ENCODE results near the gene IFNA5. TPM values are rescaled to one million over a fixed set of nuclear protein-coding genes. Genes with fewer than 3 reads are reported as not detected.

Gene IFNA5
- total RNA-seq, 2 donors from 2014 or later: not detected

DNA sequence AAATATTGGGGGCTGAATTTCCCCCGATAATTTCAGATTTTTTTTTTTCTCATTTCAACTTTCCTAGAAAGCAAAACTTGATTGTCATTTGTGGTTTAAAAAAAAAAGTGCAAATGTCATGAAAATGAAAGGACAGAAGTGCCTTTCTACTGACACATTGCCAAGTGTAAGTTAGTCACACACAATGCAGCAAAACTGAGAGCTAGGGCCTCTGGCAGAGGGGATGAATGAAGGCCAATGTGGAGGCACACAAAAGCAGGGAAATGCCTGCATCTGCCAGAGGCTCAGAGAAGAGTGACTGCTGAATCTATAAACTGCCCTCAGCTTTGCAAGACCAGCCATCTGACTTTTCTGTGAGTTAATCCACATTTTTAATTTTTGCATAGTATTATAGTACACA lies 6.8 kb upstream of the IFNA5 start:
- DNase-seq (no peak), ATAC-seq (no peak)
- intact Hi-C loops (cut with DNase I): no loop called here

- ATAC-seq (no peak), DNase-seq (no peak)
- intact Hi-C loops (cut with DNase I): no loop called here
Observed at GRCh38 chr9:21295992-21296391, 9.1 kb downstream of the IFNA5 start.

GRCh38 chr9:21294904-21295538 lies 10.1 kb downstream of the IFNA5 start:
- intact Hi-C loops (cut with DNase I): no loop called here
- ATAC-seq: no peak
- no peak for DNase-seq

DNA sequence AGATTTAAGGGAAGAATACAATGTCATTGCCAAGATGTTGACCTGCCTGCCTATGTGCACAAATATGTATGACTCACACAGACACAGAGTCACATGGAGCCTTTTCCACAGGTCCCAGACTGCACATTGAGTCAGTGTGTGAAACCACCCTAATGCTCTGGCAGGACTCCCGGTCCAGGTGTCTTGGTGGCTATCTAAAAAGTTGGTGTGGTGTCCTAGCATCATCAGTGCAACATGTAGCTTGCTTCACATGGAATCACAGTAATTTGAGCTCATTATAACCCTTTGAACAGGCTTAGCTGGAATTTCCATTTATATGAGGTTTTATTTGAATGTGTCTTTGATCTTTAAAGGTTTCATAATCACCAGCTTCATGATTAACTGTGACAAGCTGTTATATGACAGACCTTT lies 10.7 kb downstream of the IFNA5 start:
- ATAC-seq: no peak
- intact Hi-C loops (cut with DNase I): no loop called here
- no peak for DNase-seq

- ATAC-seq (no peak), DNase-seq (no peak)
- intact Hi-C loops (cut with DNase I): no loop called here
Observed at GRCh38 chr9:21289848-21290247, 15.3 kb downstream of the IFNA5 start.

DNA sequence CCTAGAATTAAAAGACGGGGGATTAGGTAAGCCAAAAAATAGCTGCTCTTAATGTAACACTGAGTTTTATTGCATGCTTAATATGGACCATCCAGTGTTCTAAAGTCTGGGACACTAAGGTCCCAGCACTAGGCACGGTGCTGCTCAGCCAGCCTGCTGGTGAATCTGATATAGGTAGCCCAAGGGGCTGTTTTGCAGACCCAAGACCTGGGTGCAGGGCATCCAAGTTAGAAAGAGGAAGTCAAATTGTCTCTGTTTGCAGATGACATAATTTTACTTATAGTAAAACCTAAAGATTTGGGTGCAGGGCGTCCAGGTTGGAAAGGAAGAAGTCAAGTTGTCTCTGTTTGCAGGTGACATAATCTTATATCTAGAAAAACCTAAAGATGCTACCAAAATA lies 17.8 kb downstream of the IFNA5 start:
- DNase-seq (no peak), ATAC-seq (no peak)
- intact Hi-C loops (cut with DNase I): no loop called here

DNA sequence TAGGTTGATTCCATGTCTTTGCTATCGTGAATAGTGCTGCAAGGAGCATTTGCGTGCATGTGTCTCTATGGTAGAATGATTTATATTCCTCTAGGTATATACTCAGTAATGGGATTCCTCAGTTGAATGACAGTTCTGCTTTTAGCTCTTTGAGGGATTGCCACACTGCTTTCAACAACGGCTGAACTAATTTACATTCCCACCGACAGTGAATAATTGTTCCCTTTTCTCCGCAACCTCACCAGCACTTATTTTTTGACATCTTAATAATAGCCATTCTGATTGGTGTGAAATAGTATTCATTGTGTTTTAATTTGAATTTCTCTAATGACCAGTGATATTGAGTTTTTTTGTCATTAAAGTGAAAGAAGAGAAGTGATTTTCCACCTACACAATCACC lies 18.5 kb downstream of the IFNA5 start:
- ATAC-seq (no peak), DNase-seq (no peak)
- intact Hi-C loops (cut with DNase I): no loop called here

- no peak for ATAC-seq
- intact Hi-C loops (cut with DNase I): no loop called here
- DNase-seq: no peak
Observed at GRCh38 chr9:21286099-21286498, 19.0 kb downstream of the IFNA5 start.

- ATAC-seq (no peak), DNase-seq (no peak)
- intact Hi-C loops (cut with DNase I): no loop called here
Observed at GRCh38 chr9:21281275-21281674, 23.8 kb downstream of the IFNA5 start.

DNA sequence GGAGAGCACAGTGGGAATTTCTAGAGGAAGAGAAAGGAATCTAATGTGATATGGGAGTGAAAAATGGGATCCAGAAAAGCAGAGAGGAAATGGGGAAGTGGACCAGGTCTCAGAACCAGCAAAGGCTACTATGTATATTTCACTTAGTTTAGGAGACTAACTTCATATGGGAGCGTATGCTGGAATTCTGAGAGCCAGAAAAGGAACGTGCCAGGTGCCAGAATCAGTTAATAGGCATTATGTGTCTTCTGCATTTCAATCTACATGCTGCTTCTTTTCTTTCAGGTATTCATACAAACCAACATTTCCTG lies 36.8 kb downstream of the IFNA5 start:
- intact Hi-C loops (cut with DNase I): no loop called here

GRCh38 chr9:21267485-21268346 lies 37.4 kb downstream of the IFNA5 start:
- ATAC-seq: no peak
- intact Hi-C loops (cut with DNase I): no loop called here
- no peak for DNase-seq

More for the DNA sequence above, 36.8 kb downstream of the IFNA5 start:
- DNase-seq (no peak), ATAC-seq (no peak)

GRCh38 chr9:21266733-21267484 lies 38.2 kb downstream of the IFNA5 start:
- DNase-seq (no peak), ATAC-seq (no peak)
- intact Hi-C loops (cut with DNase I): no loop called here

GRCh38 chr9:21265421-21266189 lies 39.5 kb downstream of the IFNA5 start:
- no peak for DNase-seq
- no peak for ATAC-seq
- intact Hi-C loops (cut with DNase I): no loop called here

GRCh38 chr9:21255538-21256212 lies 49.4 kb downstream of the IFNA5 start:
- ATAC-seq: no peak
- intact Hi-C loops (cut with DNase I): loop anchor here in 1 of 2 donors (10.0 kb wide), 1 partner anchor 539 kb away; no protein-coding TSS in a partner anchor
- DNase-seq: no peak

Other genes starting within 250 kb of the IFNA5 start
- not detected for gene IFNB1, start 227.4 kb downstream of the IFNA5 start, total RNA-seq
- gene IFNW1, start 163.5 kb downstream of the IFNA5 start, total RNA-seq: not detected
- not detected for gene IFNA21, start 138.7 kb downstream of the IFNA5 start, total RNA-seq
- gene IFNA4, start 117.7 kb downstream of the IFNA5 start, total RNA-seq: not detected
- gene IFNA7, start 103.1 kb downstream of the IFNA5 start, total RNA-seq: not detected
- not detected for gene IFNA10, start 98.2 kb downstream of the IFNA5 start, total RNA-seq
- gene IFNA16, start 88.0 kb downstream of the IFNA5 start, total RNA-seq: not detected
- gene IFNA17, start 77.1 kb downstream of the IFNA5 start, total RNA-seq: not detected
- gene IFNA14, start 65.3 kb downstream of the IFNA5 start, total RNA-seq: not detected
- 10 to 100 TPM; 13.0 to 14.1 TPM for gene KLHL9, start 30.1 kb upstream of the IFNA5 start, total RNA-seq
- gene IFNA6, start 45.6 kb upstream of the IFNA5 start, total RNA-seq: not detected
- not detected for gene IFNA13, start 62.7 kb upstream of the IFNA5 start, total RNA-seq
- not detected for gene IFNA2, start 80.1 kb upstream of the IFNA5 start, total RNA-seq
- gene IFNA8, start 103.8 kb upstream of the IFNA5 start, total RNA-seq: not detected
- not detected for gene IFNA1, start 135.1 kb upstream of the IFNA5 start, total RNA-seq
- gene IFNE, start 177.0 kb upstream of the IFNA5 start, total RNA-seq: not detected

All from left cardiac atrium (tissue), 4 donors.